GM21526 (cell line): ENCODE data around the gene NFKBIA.
"Not testable (repeated sequence)": the region's sequence is repeated elsewhere in the genome, so short reads cannot be mapped to it uniquely, and the experiment has no call there.

ENCODE experiments used
- ATAC-seq: cut with Tn5 transposase; IDR thresholded peaks from one replicate; pipeline ENCODE4 v1.9.1; 2021; ENCODE audit warnings: moderate library complexity; ENCODE audit not compliant: unreplicated experiment, low FRiP score

The NFKBIA gene, protein sequence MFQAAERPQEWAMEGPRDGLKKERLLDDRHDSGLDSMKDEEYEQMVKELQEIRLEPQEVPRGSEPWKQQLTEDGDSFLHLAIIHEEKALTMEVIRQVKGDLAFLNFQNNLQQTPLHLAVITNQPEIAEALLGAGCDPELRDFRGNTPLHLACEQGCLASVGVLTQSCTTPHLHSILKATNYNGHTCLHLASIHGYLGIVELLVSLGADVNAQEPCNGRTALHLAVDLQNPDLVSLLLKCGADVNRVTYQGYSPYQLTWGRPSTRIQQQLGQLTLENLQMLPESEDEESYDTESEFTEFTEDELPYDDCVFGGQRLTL

DNA sequence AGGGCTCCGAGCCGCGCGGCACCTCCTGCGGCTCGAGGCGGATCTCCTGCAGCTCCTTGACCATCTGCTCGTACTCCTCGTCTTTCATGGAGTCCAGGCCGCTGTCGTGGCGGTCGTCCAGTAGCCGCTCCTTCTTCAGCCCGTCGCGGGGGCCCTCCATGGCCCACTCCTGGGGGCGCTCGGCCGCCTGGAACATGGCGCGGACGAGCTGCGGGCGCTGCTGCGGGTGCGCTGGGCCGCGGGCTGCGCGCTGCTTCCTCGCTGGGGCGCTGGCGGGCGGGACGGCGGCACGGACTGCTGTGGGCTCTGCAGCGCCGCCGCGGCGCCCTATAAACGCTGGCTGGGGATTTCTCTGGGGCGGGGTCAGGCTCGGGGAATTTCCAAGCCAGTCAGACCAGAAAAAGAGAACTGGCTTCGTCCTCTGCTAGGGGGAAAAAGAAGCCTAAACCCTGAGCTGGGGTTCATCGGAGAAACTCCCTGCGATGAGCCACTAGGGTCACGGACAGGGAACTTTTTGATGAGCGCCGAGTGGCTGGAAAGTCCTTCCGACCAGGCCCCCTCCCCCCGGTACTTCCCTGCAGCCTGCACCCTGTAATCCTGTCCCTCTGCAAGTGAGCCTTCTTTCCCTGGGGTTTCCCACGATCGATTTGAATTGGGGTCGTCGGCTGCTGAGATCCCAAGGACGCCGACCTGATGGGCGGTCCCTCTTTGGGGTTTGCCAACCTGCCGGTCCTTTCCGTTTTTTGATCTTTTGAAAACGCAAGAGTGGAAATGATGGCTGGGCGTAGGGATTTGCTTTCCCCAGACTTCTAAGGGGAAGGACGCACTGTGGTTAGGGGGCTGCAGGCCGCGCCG, at the start of gene NFKBIA:
NFKBIA (minus strand) TSS at position 301 of the 855 bp plus-strand sequence; CDS start at position 196, 105 bp downstream.
- peak; percentile 55 for ATAC-seq

DNA sequence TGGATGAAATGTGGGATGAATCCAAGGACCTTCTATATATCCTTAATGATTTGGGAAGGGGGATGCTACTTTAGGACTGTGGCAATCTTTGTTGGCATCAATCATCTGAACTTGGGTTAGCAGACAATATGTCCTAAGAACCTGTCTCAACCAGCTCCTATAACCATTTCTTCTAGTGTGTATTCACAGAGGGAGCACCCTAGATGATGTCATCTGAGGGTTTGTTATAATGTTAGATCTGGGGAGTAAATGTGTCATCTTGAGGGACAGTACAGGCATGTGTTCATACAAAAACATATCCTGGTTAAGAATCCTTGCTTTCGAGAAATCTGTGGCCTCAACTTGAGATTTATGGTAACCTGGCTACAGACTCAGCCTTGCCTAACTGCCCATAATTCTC, 41.9 kb upstream of the NFKBIA start:
- no peak for ATAC-seq

DNA sequence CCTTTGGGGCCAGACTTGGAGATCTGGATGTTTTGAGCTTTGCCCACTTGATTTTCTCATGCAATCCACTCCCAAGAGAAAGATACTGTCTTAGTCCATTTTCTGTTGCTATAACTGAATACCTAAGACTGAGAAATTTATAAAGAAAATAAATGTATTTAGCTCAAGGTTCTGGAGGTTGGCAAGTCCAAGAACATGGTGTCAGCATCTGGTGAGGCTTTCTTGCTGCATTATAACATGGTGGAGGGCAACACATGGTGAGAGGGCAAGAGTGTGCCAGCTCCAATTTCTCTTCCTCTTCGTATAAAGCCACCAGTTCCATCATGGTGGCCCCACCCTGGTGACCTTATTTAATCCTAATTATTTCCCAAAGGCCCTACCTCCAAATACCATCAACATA, 39.6 kb upstream of the NFKBIA start:
- no peak for ATAC-seq

DNA sequence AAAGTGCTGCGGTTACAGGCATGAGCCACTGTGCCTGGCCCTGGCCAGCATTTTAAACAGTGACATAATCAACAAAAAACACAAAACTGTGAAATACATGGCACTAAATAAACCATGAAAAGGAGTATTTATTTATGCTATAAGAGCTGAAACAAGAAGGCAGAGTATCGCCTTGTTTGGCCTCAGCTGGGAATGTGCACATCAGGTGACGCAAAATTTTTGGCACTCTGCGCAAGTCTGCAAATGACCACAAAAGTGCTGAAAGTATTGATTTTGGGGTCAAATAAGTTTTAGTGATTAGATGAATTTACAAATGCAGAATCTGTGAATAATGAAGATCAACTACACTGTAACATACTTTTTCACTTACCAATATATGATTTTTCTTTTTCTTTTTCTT, 36.6 kb upstream of the NFKBIA start:
- ATAC-seq, result no peak

DNA sequence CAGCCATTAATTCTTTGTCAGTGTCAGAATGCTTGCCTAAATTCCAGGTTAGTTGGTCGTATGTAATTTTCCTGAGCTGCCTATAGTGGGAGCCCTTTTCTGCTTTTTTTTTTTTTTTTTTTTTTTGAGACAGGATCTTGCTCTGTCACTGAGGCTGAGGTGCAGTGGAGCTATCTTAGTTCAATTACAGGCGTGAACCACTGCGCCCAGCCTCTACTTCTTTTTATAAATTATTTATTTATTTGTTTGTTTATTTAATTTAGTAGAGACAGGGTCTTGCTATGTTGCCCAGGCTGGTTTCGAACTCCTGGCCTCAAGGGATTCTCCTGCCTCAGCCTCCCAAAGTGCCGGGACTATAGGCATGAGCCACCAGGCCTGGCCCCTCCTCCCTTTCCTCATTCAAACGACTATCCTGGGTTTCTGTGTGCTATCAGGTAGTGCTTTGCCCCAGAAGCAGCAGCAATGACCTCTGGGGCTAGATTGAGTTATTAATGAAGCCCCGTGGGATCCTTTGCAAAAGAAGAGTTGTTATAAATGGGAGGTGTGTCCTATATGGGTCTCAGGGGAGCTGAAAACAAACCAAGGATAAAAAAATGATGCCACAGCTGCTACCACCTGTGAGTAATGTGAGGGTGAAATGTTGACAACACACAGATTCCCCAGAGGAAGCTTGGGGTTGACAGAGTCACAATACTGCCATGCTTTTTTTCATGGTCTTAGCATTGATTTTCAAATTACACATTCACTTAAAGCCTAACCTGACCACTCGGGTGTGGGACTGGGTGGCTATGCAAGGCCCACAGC, 34.6 kb upstream of the NFKBIA start:
- ATAC-seq, result no peak

DNA sequence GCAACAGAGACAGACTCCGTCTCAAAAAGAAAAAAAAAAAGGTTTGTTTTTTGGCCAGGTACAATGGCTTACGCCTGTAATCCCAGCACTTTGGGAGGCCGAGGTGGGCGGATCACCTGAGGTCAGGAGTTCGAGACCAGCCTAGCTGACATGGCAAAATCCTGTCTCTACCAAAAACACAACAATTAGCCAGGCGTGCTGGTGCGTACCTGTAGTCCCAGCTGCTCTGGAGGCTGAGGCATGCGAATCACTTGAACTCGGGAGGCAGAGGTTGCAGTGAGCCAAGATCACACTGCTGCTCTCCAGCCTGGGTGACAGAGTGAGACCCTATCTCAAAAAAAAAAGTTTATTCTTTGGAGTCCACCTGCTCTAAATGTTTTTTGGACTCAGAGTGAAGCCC, 33.9 kb upstream of the NFKBIA start:
- ATAC-seq, result not testable (repeated sequence)

DNA sequence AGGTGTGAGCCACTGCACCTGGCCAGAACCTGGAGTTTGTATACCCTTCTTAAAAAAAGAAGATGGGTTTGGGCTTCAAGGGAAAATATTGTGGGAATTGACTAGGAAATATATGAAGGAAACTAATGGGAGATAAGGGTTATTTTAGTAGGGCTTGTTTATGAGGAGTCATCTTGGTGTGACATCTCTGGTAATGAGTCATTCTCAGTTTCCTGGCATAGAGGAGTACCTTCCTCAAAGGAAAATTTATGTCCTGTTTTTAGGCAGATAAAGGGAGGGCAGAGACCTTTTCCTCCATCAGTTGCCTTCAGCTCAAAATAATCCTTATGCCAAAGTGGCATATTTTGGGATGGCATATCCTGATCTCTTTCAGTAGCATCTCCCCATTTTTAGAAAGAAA, 30.6 kb upstream of the NFKBIA start:
- ATAC-seq, result no peak

DNA sequence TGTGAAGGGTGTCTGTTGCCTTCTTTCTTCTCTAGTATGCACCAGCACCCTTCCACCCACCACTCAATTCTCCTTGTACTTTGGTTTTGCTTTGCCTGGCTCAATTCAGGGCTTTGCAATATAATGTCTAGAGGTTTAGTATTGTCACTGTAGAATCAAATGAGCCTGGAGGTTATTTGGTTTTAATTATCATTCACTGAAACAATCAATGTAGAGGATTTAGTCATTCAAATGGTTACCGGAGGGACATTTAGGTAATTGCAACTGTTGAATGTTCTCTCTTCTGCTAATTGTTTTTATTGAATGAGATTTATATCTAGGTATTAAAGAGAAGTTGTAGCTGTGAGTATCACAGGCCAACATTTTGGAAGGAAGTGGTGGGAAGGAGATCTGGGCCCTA, 29.3 kb upstream of the NFKBIA start:
- no peak for ATAC-seq

DNA sequence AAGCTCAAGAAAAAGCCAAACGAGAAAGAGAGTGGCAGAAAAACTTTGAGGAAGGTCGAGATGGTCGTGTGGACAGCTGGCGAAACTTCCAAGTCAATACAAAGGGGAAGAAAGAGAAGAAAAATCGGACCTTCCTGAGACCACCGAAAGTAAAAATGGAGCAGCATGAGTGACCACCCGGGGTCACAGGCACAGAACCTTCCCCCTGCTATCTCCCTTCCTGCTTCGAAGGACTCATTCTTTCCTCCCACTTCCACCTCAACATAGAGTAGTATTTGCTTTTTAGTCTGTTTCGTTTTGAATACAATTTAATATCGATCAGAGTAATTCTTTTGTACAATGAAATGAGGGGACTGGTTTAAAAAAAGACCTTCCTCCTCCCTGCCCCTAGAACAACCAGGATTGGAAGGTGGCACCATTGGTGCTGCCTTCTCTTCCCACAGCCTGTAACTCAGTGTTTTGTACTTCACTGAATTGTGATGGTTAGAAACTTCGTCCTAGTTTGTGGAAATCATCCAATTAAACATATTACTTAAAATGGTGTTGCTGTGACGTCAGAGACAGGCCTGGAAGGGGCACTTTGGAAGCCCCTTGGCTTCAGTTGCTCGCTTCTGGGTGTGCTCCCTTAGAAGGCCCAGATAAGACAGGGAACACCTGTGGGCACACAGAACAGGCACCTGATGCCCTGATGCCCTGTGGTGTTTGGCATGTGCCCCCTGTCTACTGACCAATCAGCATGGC, 26.1 kb upstream of the NFKBIA start:
- ATAC-seq, result no peak

DNA sequence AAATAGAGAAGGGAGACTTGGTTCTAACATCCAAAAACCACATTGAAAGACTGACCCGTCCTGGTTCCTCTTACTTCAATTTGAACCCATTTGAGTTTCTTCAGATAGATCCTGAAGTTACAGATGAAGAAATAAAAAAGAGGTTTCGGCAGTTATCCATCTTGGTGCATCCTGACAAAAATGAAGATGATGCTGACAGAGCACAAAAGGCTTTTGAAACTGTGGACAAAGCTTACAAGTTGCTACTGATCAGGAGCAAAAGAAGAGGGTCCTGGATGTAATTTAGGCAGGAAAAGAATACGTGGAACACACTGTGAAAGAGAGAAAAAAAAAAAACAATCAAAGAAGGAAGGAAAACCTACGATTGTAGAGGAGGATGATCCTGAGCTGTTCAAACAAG, 25.4 kb upstream of the NFKBIA start:
- ATAC-seq, result no peak

DNA sequence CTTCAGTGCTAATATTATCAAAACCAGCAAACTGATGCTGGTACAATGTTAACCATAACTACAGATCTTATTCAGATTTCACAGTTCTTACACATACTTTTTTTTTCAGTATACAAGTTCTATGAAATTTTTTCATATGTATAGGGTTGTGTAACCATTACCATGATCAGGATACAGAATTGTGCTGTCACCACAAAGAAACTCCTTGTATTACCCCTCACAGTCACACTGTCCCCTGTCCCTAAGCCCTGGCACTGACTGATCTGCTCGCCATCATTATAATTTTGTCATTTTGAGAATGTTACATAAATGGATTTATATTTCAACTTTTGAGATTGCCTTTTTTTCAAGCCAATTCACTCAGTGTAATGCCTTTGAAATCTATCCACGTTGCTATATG, 21.3 kb upstream of the NFKBIA start:
- no peak for ATAC-seq

DNA sequence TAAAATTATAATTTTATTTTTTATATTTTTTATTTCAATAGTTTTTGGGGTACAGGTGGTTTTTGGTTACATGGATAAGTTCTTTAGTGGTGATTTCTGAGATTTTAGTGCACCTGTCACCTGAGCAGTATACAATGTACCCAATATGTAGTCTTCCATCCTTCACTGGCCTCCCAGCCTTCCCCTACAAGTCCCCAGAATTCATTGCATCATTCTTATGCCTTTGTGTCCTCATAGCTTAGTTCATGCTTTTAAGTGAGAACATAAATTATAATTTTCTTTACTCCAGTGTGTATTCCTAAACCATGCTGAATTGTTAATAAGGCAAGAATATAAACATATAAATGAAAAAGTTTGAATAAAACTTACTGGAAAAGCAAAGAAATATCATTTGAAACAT, 19.1 kb upstream of the NFKBIA start:
- no peak for ATAC-seq

DNA sequence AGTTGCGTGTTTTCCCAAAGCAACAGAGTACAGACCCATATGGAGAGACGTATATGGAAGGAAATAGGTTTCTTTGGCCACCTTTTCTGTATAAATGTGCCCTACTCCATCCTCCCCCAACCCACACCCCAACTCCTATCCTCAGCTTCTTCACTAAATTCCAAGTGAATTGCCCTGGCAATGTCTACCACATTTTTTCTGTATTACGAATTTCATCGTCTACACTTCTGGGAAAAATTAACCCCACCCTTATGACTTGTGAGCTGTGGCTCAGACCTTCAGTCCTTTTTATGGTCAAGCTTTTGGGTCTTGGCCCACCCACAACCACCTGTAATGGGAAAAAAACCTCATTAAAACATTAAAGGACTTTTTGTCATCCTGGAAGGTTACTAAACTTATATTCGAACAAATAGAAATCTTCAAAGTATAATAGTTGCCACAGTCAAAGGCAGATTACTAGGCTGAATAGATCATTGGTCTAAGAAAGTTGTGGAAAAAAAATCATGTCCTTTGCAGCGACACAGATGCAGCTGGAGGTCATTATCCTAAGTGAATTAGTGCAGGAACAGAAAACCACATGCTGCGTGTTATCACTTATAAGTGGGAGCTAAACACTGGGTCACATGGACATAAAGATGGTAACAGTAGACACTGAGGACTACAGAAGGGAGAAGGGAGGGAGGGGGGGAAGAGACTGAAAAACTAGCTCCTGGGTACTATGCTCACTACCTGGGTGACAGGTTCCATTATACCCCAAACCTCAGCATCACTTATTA, 15.7 kb upstream of the NFKBIA start:
- ATAC-seq, result no peak

DNA sequence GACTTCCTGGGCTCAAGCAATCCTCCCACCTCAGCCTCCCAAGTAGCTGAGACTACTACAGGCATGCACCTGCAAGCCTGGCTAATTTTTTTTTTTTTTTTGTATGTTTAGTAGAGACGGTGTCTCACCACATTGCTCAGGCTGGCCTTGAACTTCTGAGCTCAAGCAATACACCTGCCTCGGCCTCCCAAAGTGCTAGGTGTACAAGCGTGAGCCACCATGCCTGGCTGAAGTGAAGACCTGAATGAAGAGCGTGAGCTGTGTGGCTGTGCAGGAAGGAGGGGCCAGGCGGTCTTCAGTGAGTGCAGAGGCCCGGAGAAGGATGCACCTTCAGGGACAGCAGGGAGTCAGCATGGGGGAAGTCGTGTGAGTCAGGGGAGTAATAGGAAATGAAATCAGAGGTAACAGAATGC, 14.9 kb upstream of the NFKBIA start:
- ATAC-seq, result no peak

DNA sequence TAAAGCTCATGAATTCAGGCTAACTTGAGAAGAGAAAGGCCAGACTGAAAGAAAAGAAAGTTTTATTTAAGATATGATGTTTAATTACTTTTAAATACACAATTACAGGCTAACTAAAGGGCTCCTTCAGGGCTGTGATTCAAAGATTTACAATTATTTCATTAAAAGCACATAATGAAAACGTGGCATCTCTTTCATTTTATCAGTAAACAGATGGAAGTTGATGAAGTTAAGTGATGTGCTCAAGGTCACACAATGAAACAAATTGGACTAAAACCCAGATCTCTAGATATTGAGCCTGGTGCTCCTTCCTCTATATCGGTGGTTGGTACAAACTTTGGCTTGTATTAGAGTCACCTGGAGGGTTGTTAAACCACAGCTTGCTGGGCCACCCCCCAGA, 13.5 kb upstream of the NFKBIA start:
- ATAC-seq, result no peak

DNA sequence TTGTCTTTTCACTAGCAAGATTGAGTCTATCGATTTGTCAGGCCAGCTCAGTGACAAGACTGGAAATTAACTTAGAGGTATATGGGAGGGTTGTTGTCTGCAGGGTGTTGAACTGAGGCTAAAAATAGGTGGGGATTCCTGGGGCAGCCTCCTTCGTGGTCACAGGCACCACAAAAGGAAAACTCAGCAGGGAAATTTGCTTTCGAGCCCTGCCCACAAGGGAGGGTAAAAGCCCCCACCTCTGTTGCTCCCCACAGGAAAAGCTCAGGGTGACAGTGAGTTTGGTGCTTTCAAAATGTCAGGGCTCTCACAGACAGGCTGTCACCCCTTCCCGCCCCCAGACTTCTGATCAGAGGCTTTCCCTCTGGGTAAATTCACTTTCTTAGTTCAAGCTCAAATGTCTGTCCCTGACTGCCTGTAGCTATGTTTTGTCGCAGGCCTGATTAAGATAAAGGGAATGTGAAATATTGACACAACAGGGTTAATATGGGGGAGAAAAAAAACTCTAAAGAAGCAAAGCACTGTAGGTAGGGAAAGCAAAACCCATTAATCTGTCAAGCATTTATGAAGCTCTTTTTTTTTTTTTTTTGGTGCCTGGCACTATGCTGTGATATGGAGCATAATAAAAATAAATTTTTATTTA, 11.7 kb upstream of the NFKBIA start:
- ATAC-seq, result no peak

DNA sequence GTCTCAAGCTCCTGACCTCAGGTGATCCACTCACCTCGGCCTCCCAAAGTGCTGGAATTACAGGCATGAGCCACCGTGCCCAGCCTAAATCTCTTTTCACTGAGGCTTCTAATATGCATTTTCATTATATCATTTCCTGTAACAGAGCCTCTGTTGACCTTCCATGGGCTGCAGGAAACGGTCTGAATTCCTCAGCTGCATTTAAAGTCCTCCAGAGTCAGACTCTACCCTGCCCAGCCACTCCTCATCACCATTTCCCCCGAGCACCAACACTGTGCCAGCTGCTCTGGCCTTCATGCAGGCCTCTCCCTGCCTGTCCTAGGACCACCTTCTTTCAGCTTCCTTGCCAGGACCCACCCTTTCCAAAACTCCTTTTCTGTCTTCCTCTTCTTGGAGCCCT, 9.8 kb upstream of the NFKBIA start:
- ATAC-seq, result no peak

DNA sequence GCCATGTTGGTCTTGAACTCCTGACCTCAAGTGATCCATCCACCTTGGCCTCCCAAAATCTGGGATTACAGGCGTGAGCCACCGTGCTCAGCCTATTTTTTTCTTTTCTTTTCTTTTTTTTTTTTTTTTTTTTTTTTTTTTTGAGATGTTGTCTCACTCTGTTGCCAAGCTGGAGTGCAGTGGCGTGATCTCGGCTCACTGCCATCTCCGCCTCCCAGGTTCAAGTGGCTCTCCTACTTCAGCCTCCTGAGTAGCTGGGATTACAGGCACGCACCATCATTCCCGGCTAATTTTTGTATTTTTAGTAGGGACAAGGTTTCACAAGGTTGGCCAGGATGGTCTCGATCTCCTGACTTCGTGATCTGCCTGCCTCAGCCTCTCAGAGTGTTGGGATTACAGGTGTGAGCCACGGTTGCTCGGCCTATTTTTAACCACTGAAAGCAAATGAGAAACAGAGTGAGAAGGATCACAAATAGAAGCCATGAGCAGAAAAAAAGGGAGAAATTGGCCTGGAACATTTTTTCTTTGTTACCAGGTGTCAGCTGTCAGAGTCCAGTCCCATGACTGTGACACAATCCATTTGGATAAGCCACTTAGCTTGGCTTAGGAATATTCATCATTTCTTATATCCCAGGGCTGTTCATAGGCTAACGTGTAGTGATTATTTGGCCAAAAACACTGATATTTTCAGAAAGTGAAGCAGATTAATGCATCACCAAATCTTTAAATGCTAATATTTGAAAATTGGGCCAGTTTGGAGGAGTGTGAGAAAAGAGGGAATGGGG, 7.9 kb upstream of the NFKBIA start:
- ATAC-seq, result no peak
